K562 (cell line): ENCODE data around the gene GFOD2. TPM values are rescaled to one million over a fixed set of nuclear protein-coding genes. Genes with fewer than 3 reads are reported as not detected.

Experiments
- ATAC-seq: fragments of 200-7000 bp; cut with Tn5 transposase; 3 replicates; pipeline ENCODE4 v1.9.1; 2020; ENCODE audit warnings: moderate library complexity
- BruUV-seq: library from RNA; stranded (reverse); fragments of 400-500 nt; replicated peaks from 2 replicates; lab custom pipeline; 2021; lab: Mats Ljungman, UMichigan
- CTCF ChIA-PET: fragments of 300-600 bp; formaldehyde crosslinking; extraction: SDS; loops from one replicate; lab custom pipeline; 2021; ENCODE audit warnings: low intra/inter-chr PET ratio; lab: Yijun Ruan, JAX
- POLR2A ChIA-PET: fragments of 300-600, 350-650 bp; sonication (Branson Sonifier 250); formaldehyde crosslinking; extraction: SDS; loops from one replicate; lab custom pipeline; 2021; ENCODE audit warnings: antibody characterized with exemption, inconsistent platforms; lab: Yijun Ruan, JAX
- DNase-seq, 4 experiments: peaks; one replicate each; pipeline versions ENCODE4 v3.0.0 to v3.0.0-alpha.2; 2011 to 2018; ENCODE audit warnings: low spot score in 3 of 4, mixed read lengths in 3 of 4; ENCODE audit errors: extremely low read depth in 1 of 4
- FAIRE-seq: peaks from 2 replicates; lab custom pipeline; 2011; peaks lifted over from hg19 to GRCh38; lab: Jason Lieb, UNC
- H2AFZ ChIP-seq: 2 replicates; pipeline ENCODE4 v1.6.0; 2011; ENCODE audit warnings: low read depth, low read length, control low read depth, inconsistent platforms
- H3K27ac ChIP-seq: fragments of 200-600 bp; 3 replicates; pipeline ENCODE4 v1.8.0; 2011; ENCODE audit warnings: low read depth, mild to moderate bottlenecking, control low read depth, inconsistent platforms, low read length, moderate library complexity, mixed read lengths; ENCODE audit errors: extremely low read depth
- H3K27me3 ChIP-seq, 2 experiments: fragments of 300-600 bp in 1 of 2; 2 replicates in 1 of 2; 3 replicates in 1 of 2; pipeline versions ENCODE4 v1.6.0 to v1.8.0; 2011; ENCODE audit warnings: inconsistent platforms in 2 of 2, low read length in 2 of 2, mild to moderate bottlenecking in 1 of 2, mixed read lengths in 1 of 2, moderate library complexity in 1 of 2; ENCODE audit not compliant: control insufficient read depth in 2 of 2, insufficient read depth in 2 of 2
- H3K36me3 ChIP-seq: fragments of 300-600 bp; 3 replicates; pipeline ENCODE4 v1.8.0; 2011; ENCODE audit warnings: mild to moderate bottlenecking, low read length, inconsistent platforms; ENCODE audit not compliant: control insufficient read depth, insufficient read depth
- H3K4me1 ChIP-seq, 2 experiments: fragments of 200-600 bp in 1 of 2; replicated peaks in 1 of 2; 2 replicates in 1 of 2; 3 replicates in 1 of 2; pipeline versions ENCODE4 v1.5.1 to v1.8.0; 2011; ENCODE audit warnings: inconsistent platforms in 2 of 2, low read length in 2 of 2, mild to moderate bottlenecking in 1 of 2, mixed read lengths in 1 of 2, moderate library complexity in 1 of 2; ENCODE audit not compliant: control insufficient read depth in 2 of 2, insufficient read depth in 2 of 2
- H3K4me2 ChIP-seq: 2 replicates; pipeline ENCODE4 v1.6.1; 2011; ENCODE audit warnings: low read length, control low read depth, inconsistent platforms, mixed read lengths; ENCODE audit not compliant: insufficient read depth
- H3K4me3 ChIP-seq: fragments of 200-600 bp; sonication (generic), shearing (Covaris generic); 2 replicates; pipeline ENCODE4 v1.5.1; 2016; ENCODE audit warnings: control low read depth, inconsistent platforms
- H3K79me2 ChIP-seq: fragments of 200-600 bp; 3 replicates; pipeline ENCODE4 v1.8.0; 2011; ENCODE audit warnings: low read length, inconsistent platforms; ENCODE audit not compliant: control insufficient read depth, insufficient read depth
- H3K9ac ChIP-seq, 2 experiments: 2 replicates each; pipeline versions ENCODE4 v1.6.0 to v1.6.1; 2011; ENCODE audit warnings: low read depth in 2 of 2, low read length in 2 of 2, control low read depth in 1 of 2, inconsistent platforms in 1 of 2, mild to moderate bottlenecking in 1 of 2, mixed read lengths in 1 of 2; ENCODE audit not compliant: insufficient read depth in 1 of 2
- H3K9me1 ChIP-seq: one replicate; pipeline ENCODE4 v1.6.0; 2011; ENCODE audit warnings: inconsistent platforms, mild to moderate bottlenecking, low read length, moderate library complexity; ENCODE audit not compliant: control insufficient read depth, insufficient read depth
- H3K9me3 ChIP-seq: replicated peaks from 2 replicates; pipeline ENCODE4 v1.5.1; 2011; ENCODE audit warnings: low read depth, low read length, inconsistent platforms; ENCODE audit not compliant: control insufficient read depth, insufficient read depth
- H4K20me1 ChIP-seq: replicated peaks from 2 replicates; pipeline ENCODE4 v1.6.1; 2011; ENCODE audit warnings: low read length, inconsistent platforms, mixed read lengths; ENCODE audit not compliant: control insufficient read depth, insufficient read depth
- ETV6 ChIP-seq, 3 experiments: fragments of 150-350 bp in 1 of 3; sonication (generic) in 1 of 3; formaldehyde crosslinking in 1 of 3; IDR thresholded peaks; 2 replicates each; pipeline versions ENCODE4 v1.6.1 to v1.8.0; 2014 to 2022; ENCODE audit warnings: borderline replicate concordance in 2 of 3, low read depth in 2 of 3, antibody characterized with exemption in 1 of 3, low read length in 1 of 3, mild to moderate bottlenecking in 1 of 3, missing genetic modification reagents in 1 of 3
- POU5F1 ChIP-seq: fragments of 150-350 bp; IDR thresholded peaks from 2 replicates; pipeline ENCODE4 v1.6.1; 2014; ENCODE audit warnings: borderline replicate concordance, low read length, low read depth, mild to moderate bottlenecking; ENCODE audit not compliant: partially characterized antibody
- RBM22 ChIP-seq: fragments of 200-400 bp; formaldehyde crosslinking; IDR thresholded peaks from 2 replicates; pipeline ENCODE4 v1.6.1; 2018; ENCODE audit warnings: low read length, low read depth; ENCODE audit not compliant: poor library complexity, severe bottlenecking
- SAFB ChIP-seq: fragments of 200-400 bp; formaldehyde crosslinking; IDR thresholded peaks from 2 replicates; pipeline ENCODE4 v1.6.1; 2017; ENCODE audit warnings: low read depth, low read length, borderline replicate concordance
- ZNF143 ChIP-seq: sonication (generic); formaldehyde crosslinking; IDR thresholded peaks from 2 replicates; pipeline ENCODE4 v1.9.0; 2022; ENCODE audit warnings: mild to moderate bottlenecking, missing genetic modification reagents
- WGBS: fragments of 100-300 bp; shearing (Covaris generic); methylation state at CpG from one replicate; pipeline ENCODE4 v1.1.6; 2016; ENCODE audit warnings: low coverage, mixed read lengths; ENCODE audit not compliant: insufficient coverage; ENCODE audit errors: missing lambda C conversion rate; 5-methylcytosine and 5-hydroxymethylcytosine counted together
- in situ Hi-C: fragments of 300-500 bp; cut with MboI; formaldehyde crosslinking; loops from 4 replicates; pipeline ENCODE4 v1.15.0; 2018; ENCODE audit warnings: inconsistent platforms, mixed read lengths
- intact Hi-C: fragments of 100-400 bp; cut with micrococcal nuclease; formaldehyde crosslinking; loops from 2 replicates; pipeline ENCODE4 v1.14.2; 2022
- polyA plus RNA-seq, 8 experiments: library from polyadenylated mRNA; depleted of rRNA in 4 of 8; stranded (reverse) in 5 of 8; unstranded in 3 of 8; fragments of >200 nt; fragmentation: Nextera tagmentation in 2 of 8; fragmentation: Illumina TruSeq in 1 of 8; extraction: Ambion mirVana in 2 of 8; extraction: Trizol in 1 of 8; gene quantifications; 2 replicates each; pipeline versions ENCODE4 v1.2.1 to v1.2.3, GENCODE V29; 2011 to 2014; ENCODE audit warnings: inconsistent platforms in 1 of 8, missing spikeins in 1 of 8
- total RNA-seq, 7 experiments: library from RNA; depleted of rRNA in 6 of 7; stranded (reverse); fragments of >200 nt in 6 of 7; fragmentation: Illumina TruSeq in 2 of 7; extraction: Trizol in 2 of 7; gene quantifications; 2 replicates each; pipeline versions ENCODE4 v1.2.1 to v1.2.3, GENCODE V29; 2011 to 2021; ENCODE audit warnings: low replicate concordance in 1 of 7
- TF ChIP-seq, protein P1 (sequence below): fragments of 250-450 bp; sonication (Bioruptor Pico); IDR thresholded peaks from 2 replicates; pipeline ENCODE4 v1.5.0; 2020; ENCODE audit warnings: mild to moderate bottlenecking, borderline replicate concordance

Gene GFOD2
- total and polyA plus RNA-seq, 9 of the 15 experiments (the other 6 are each of a cell fraction or from before 2014, with no cell fraction given) = 1.9 to 15.8 (median 11.1) TPM

DNA sequence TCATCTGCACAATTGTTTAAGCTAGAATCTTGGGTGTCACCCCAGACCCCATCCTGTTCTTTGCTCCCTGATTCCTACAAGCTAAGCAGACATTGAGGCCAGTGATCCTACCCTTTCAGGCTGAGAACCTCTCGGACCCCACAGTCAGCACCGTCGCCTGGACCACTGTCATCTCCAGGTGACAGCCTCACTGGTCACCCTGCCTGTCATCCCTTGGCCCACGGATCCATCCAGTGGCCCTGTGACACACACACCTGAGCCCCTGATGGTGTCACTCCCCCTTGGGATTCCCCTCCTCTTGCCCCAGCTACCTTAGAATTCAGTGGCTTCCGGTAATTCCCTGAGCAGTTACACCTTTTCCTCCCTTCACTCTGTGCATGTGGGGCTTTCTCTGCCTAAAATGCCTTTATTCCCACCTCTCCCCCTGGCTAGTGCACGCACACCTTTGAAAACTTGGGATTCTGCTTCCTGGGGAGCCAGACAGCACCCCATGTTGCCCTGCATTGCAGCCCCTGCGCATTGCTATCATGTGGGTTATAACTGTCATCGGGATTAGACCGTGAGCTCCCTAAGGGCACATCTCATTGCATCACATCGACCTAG lies 49.5 kb downstream of the GFOD2 start:
- H3K36me3 ChIP-seq = no peaks in the 10 kb centered on the region
- ChIA-PET CTCF (interaction anchor here (2.2 to 3.0 kb wide), 2 partner anchors 148 to 176 kb away, joined by 10 to 25 read pairs; no protein-coding TSS in a partner anchor), POLR2A (interaction anchor here (0.6 to 1.2 kb wide), 3 partner anchors 128 to 663 kb away, joined by 3 read pairs; no protein-coding TSS in a partner anchor)
- DNase-seq = no peak
- H3K79me2 ChIP-seq = peaks cover 3% of the 10 kb centered on the region; the same call in 1 of the 3 replicates
- H3K27ac ChIP-seq = no peak overlapping the region
- BruUV-seq = no TSS peak
- no peaks in the 10 kb centered on the region for H3K9me1 ChIP-seq
- intact Hi-C loops (loop anchor here (5.0 kb wide), 2 partner anchors 138 to 373 kb away; partner anchors contain the start of genes RANBP10 and TSNAXIP1), in situ Hi-C loops (loop anchor here (5.0 to 10.0 kb wide), 2 partner anchors 258 to 375 kb away; no protein-coding TSS in a partner anchor)
- H3K9ac ChIP-seq = peak overlapping the region in 1 of 2 experiments; percentile 71; a peak in 2 of 4 replicates
- WGBS = 35% methylated on average over 10 of the region's 10 CpGs
- H4K20me1 ChIP-seq = peaks cover 2% of the 10 kb centered on the region; the same call in 1 of the 2 replicates
- H3K9me3 ChIP-seq = no peaks in the 10 kb centered on the region
- H3K27me3 ChIP-seq = no peaks in the 10 kb centered on the region
- FAIRE-seq = no peak
- no peak overlapping the region for H3K4me3 ChIP-seq
- no peak overlapping the region for H2AFZ ChIP-seq
- TF ChIP-seq ETV6 (IDR thresholded peaks at IDR 0.05; ENCODE audit: borderline replicate concordance in 1 of 2, low read depth in 2 of 2, low read length in 1 of 2) = no peak
- no peak for TF ChIP-seq ETV6 (CRISPR knock-in tag; IDR thresholded peaks at IDR 0.05; ENCODE audit: borderline replicate concordance)
- no peak for TF ChIP-seq SAFB
- TF ChIP-seq ZNF143 (CRISPR knock-in tag) = no peak
- no peak for TF ChIP-seq RBM22
- TF ChIP-seq POU5F1 = no peak
- TF ChIP-seq, protein P1, sequence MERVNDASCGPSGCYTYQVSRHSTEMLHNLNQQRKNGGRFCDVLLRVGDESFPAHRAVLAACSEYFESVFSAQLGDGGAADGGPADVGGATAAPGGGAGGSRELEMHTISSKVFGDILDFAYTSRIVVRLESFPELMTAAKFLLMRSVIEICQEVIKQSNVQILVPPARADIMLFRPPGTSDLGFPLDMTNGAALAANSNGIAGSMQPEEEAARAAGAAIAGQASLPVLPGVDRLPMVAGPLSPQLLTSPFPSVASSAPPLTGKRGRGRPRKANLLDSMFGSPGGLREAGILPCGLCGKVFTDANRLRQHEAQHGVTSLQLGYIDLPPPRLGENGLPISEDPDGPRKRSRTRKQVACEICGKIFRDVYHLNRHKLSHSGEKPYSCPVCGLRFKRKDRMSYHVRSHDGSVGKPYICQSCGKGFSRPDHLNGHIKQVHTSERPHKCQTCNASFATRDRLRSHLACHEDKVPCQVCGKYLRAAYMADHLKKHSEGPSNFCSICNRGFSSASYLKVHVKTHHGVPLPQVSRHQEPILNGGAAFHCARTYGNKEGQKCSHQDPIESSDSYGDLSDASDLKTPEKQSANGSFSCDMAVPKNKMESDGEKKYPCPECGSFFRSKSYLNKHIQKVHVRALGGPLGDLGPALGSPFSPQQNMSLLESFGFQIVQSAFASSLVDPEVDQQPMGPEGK (CRISPR knock-in tag) = no peak
- H3K4me2 ChIP-seq = no peak overlapping the region
- ATAC-seq = no peak
- peaks cover 14 to 34% of the 10 kb centered on the region in 2 experiments for H3K4me1 ChIP-seq
